Endodermal cell (in vitro differentiated cells): ENCODE data around the gene CNKSR1. TPM values are rescaled to one million over a fixed set of nuclear protein-coding genes. Genes with fewer than 3 reads are reported as not detected.

ENCODE experiments used
- DNase-seq: peaks from one replicate; pipeline ENCODE4 v3.0.0-alpha.2; 2017
- H3K27ac ChIP-seq: 2 replicates; pipeline ENCODE4 v1.5.1; 2013; ENCODE audit warnings: mild to moderate bottlenecking, low read depth, low read length, moderate library complexity
- H3K27me3 ChIP-seq: 2 replicates; pipeline ENCODE4 v1.6.1; 2013; ENCODE audit warnings: mild to moderate bottlenecking, low read length, moderate library complexity; ENCODE audit not compliant: insufficient read depth, control insufficient read depth, poor library complexity, severe bottlenecking
- H3K36me3 ChIP-seq: 2 replicates; pipeline ENCODE4 v1.7.0; 2013; ENCODE audit warnings: mild to moderate bottlenecking, low read length, moderate library complexity; ENCODE audit not compliant: control insufficient read depth, insufficient read depth
- H3K4me1 ChIP-seq: one replicate; pipeline ENCODE4 v1.7.0; 2013; ENCODE audit warnings: low read length; ENCODE audit not compliant: control insufficient read depth, insufficient read depth
- H3K4me3 ChIP-seq: 2 replicates; pipeline ENCODE4 v1.5.1; 2013; ENCODE audit warnings: mild to moderate bottlenecking, low read length, moderate library complexity
- H3K9ac ChIP-seq: 2 replicates; pipeline ENCODE4 v1.6.1; 2013; ENCODE audit warnings: mild to moderate bottlenecking, low read length, moderate library complexity; ENCODE audit not compliant: poor library complexity, severe bottlenecking; ENCODE audit errors: extremely low read depth
- H3K9me3 ChIP-seq: 2 replicates; pipeline ENCODE4 v1.6.1; 2013; ENCODE audit warnings: mild to moderate bottlenecking, low read length, moderate library complexity; ENCODE audit not compliant: control insufficient read depth
- H3K27ac Mint-ChIP-seq: 2 replicates; pipeline ENCODE4 v1.8.0; 2020; ENCODE audit warnings: mixed read lengths
- H3K27me3 Mint-ChIP-seq: 2 replicates; pipeline ENCODE4 v1.8.0; 2021; ENCODE audit warnings: mild to moderate bottlenecking, mixed read lengths; ENCODE audit not compliant: insufficient read depth
- H3K36me3 Mint-ChIP-seq: 2 replicates; pipeline ENCODE4 v1.8.0; 2020; ENCODE audit warnings: low read depth, mixed read lengths
- H3K4me1 Mint-ChIP-seq: 2 replicates; pipeline ENCODE4 v1.8.0; 2020; ENCODE audit warnings: mixed read lengths
- H3K4me3 Mint-ChIP-seq: 2 replicates; pipeline ENCODE4 v1.8.0; 2020; ENCODE audit warnings: mild to moderate bottlenecking, moderate library complexity, mixed read lengths
- H3K9me3 Mint-ChIP-seq: 2 replicates; pipeline ENCODE4 v1.8.0; 2020; ENCODE audit warnings: mild to moderate bottlenecking, mixed read lengths
- CTCF ChIP-seq: fragments of 200-600 bp; sonication (generic); conservative IDR thresholded peaks from 2 replicates; pipeline ENCODE4 v1.5.0; 2021; ENCODE audit warnings: antibody characterized with exemption, mild to moderate bottlenecking
- WGBS, 2 experiments: methylation state at CpG; one replicate each; pipeline versions ENCODE4 v1.1.5 to v1.1.7; 2013; ENCODE audit warnings: missing lambda C conversion rate in 2 of 2, mixed read lengths in 1 of 2; ENCODE audit not compliant: insufficient coverage in 1 of 2, insufficient read length in 1 of 2; 5-methylcytosine and 5-hydroxymethylcytosine counted together
- total RNA-seq, 2 donors: library from RNA; stranded (reverse); fragmentation: NEBNext Ultra II Directional in 1 of 2; extraction: Animal tissue kit (Norgen Biotek cat#: 25700) in 1 of 2; gene quantifications; 2 replicates in 1 of 2; 3 replicates in 1 of 2; pipeline ENCODE4 v1.2.1, GENCODE V29; 2021

Gene CNKSR1
- total RNA-seq, 2 donors from 2014 or later: 35.8 to 44.1 TPM

- 23 to 24% methylated on average over 5 to 9 of the region's 9 CpGs for WGBS, 2 experiments
- peaks cover 79% of the 10 kb centered on the region for H3K27me3 Mint-ChIP-seq
Observed at GRCh38 chr1:26154750-26155149, 22.5 kb upstream of the CNKSR1 start.

GRCh38 chr1:26155370-26156284 is 21.7 kb upstream of the CNKSR1 start:
- peak; percentile 68 for DNase-seq
- Mint-ChIP-seq H3K9me3 (no peaks in the 10 kb centered on the region), H3K36me3 (no peaks in the 10 kb centered on the region), H3K27me3 (peaks cover 79% of the 10 kb centered on the region), H3K4me3 (peak overlapping the region; percentile 28), H3K4me1 (peaks cover 43% of the 10 kb centered on the region), H3K27ac (no peak overlapping the region)
- H3K27ac ChIP-seq: no peak overlapping the region
- TF ChIP-seq CTCF: no peak
- WGBS, 2 experiments: 50 to 52% methylated on average over 12 to 21 of the region's 21 CpGs
- no peaks in the 10 kb centered on the region for H3K9me3 ChIP-seq
- no peak overlapping the region for H3K4me3 ChIP-seq
- no peaks in the 10 kb centered on the region for H3K36me3 ChIP-seq
- H3K9ac ChIP-seq: no peak overlapping the region
- peaks cover 9% of the 10 kb centered on the region for H3K4me1 ChIP-seq
- H3K27me3 ChIP-seq: peaks cover 37% of the 10 kb centered on the region

More at GRCh38 chr1:26154750-26155149, 22.5 kb upstream of the CNKSR1 start:
- H3K4me3 Mint-ChIP-seq: peak overlapping the region; percentile 28
- Histone ChIP-seq H3K4me3 (no peak overlapping the region), H3K4me1 (peaks cover 9% of the 10 kb centered on the region), H3K27ac (no peak overlapping the region), H3K9ac (no peak overlapping the region), H3K36me3 (no peaks in the 10 kb centered on the region), H3K27me3 (peaks cover 28% of the 10 kb centered on the region), H3K9me3 (no peaks in the 10 kb centered on the region)
- DNase-seq: peak; percentile 78
- peaks cover 42% of the 10 kb centered on the region for H3K4me1 Mint-ChIP-seq
- no peaks in the 10 kb centered on the region for H3K36me3 Mint-ChIP-seq
- H3K9me3 Mint-ChIP-seq: no peaks in the 10 kb centered on the region
- TF ChIP-seq CTCF: no peak
- no peak overlapping the region for H3K27ac Mint-ChIP-seq

DNA sequence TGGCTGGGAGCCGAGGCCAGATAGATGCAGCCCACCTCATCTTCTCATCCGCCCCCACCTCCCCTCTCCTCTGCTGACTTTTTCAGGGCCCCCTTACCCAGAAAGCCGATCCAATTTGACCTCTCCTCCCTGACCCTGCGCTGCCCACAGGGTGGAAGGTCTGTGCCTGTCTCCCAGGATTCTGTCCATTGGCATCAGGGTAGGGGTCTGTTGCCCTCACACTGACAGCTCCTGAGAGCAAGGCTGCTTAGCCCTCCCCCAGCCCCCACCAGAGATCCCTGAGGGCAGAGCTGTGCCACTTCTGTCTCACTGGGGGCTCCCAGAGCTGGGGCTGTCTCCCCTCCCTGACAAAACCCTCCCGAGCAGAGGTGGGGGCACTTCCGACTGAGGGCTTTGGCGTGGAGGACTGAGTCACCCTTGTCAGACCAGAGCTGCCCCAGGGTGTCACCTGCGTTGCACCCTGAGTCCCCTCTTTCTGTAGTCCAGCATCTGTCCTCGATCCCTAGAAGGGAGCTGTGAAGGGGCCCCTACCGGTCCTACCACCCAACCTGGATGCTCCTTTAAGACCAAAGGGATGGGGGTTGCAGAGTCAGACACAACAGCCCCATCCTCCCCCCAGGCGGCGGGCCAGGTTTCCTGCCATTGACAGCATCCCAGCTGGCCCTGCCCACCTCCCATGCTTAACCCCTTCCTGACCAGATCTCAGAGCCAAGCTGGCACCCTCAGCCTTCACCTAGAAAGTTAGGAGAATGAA is 20.8 kb upstream of the CNKSR1 start:
- Mint-ChIP-seq H3K4me3 (peak overlapping the region; percentile 28), H3K36me3 (no peaks in the 10 kb centered on the region), H3K4me1 (peaks cover 45% of the 10 kb centered on the region), H3K9me3 (no peaks in the 10 kb centered on the region), H3K27ac (no peak overlapping the region), H3K27me3 (peaks cover 79% of the 10 kb centered on the region)
- no peak for TF ChIP-seq CTCF
- Histone ChIP-seq H3K4me3 (no peak overlapping the region), H3K27ac (no peak overlapping the region), H3K36me3 (no peaks in the 10 kb centered on the region), H3K9me3 (no peaks in the 10 kb centered on the region), H3K4me1 (peaks cover 9% of the 10 kb centered on the region), H3K27me3 (peaks cover 45% of the 10 kb centered on the region), H3K9ac (no peak overlapping the region)
- DNase-seq: peak; percentile 83
- WGBS, 2 experiments: 20 to 26% methylated on average over 3 to 12 of the region's 12 CpGs
